Endothelial cell of umbilical vein (primary cell): ENCODE data around the gene ZNF775. TPM values are rescaled to one million over a fixed set of nuclear protein-coding genes. Genes with fewer than 3 reads are reported as not detected.

Experiments
- Bru-seq: library from RNA; stranded (reverse); fragments of 400-500 nt; gene quantifications from one replicate; lab custom pipeline; 2021; lab: Mats Ljungman, UMichigan
- BruChase-seq, 2 experiments: library from RNA; stranded (reverse); fragments of 400-500 nt; gene quantifications; one replicate each; lab custom pipeline; 2021; lab: Mats Ljungman, UMichigan
- BruUV-seq: library from RNA; stranded (reverse); fragments of 400-500 nt; replicated peaks from 2 replicates; lab custom pipeline; 2021; lab: Mats Ljungman, UMichigan
- CTCF ChIA-PET: fragments of 300-600, 350-600 bp; sonication (Branson Sonifier 250); formaldehyde crosslinking; loops from one replicate; lab custom pipeline; 2021; ENCODE audit warnings: antibody characterized with exemption, inconsistent platforms; lab: Charles Lee
- POLR2A ChIA-PET: fragments of 300-600, 350-600 bp; sonication (Branson Sonifier 250); formaldehyde crosslinking; loops from one replicate; lab custom pipeline; 2021; ENCODE audit warnings: antibody characterized with exemption, inconsistent platforms; lab: Charles Lee
- DNase-seq: peaks from one replicate; pipeline ENCODE4 v3.0.0-alpha.2; 2011; ENCODE audit warnings: low read depth, low spot score
- FAIRE-seq: peaks from 2 replicates; lab custom pipeline; 2011; peaks lifted over from hg19 to GRCh38; lab: Jason Lieb, UNC
- H2AFZ ChIP-seq: 2 replicates; pipeline ENCODE4 v1.6.0; 2012; ENCODE audit warnings: low read depth, low read length, control low read depth, inconsistent platforms
- H3K27ac ChIP-seq: 2 replicates; pipeline ENCODE4 v1.5.1; 2011; ENCODE audit warnings: low read depth, mild to moderate bottlenecking, control low read depth, low read length, moderate library complexity; ENCODE audit not compliant: insufficient read depth
- H3K27me3 ChIP-seq, 2 experiments: 2 replicates each; pipeline versions ENCODE4 v1.6.0 to v1.6.1; 2011; ENCODE audit warnings: low read length in 2 of 2, mixed read lengths in 1 of 2; ENCODE audit not compliant: control insufficient read depth in 2 of 2, insufficient read depth in 2 of 2
- H3K36me3 ChIP-seq, 2 experiments: 2 replicates in 1 of 2; 3 replicates in 1 of 2; pipeline ENCODE4 v1.5.1; 2011; ENCODE audit warnings: low read length in 2 of 2, mild to moderate bottlenecking in 1 of 2, moderate library complexity in 1 of 2; ENCODE audit not compliant: control insufficient read depth in 2 of 2, insufficient read depth in 2 of 2; ENCODE audit errors: extremely low read depth in 1 of 2
- H3K4me1 ChIP-seq: 3 replicates; pipeline ENCODE4 v1.5.1; 2011; ENCODE audit warnings: mild to moderate bottlenecking, low read length; ENCODE audit not compliant: control insufficient read depth, insufficient read depth; ENCODE audit errors: extremely low read depth
- H3K4me2 ChIP-seq: 2 replicates; pipeline ENCODE4 v1.6.1; 2011; ENCODE audit warnings: low read length, control low read depth, mixed read lengths; ENCODE audit not compliant: insufficient read depth
- H3K4me3 ChIP-seq, 3 experiments: fragments of 200-600 bp in 1 of 3; sonication (generic), shearing (Covaris generic) in 1 of 3; replicated peaks in 1 of 3; 2 replicates each; pipeline ENCODE4 v1.5.1; 2011 to 2016; ENCODE audit warnings: control low read depth in 3 of 3, low read length in 3 of 3, mild to moderate bottlenecking in 2 of 3, inconsistent platforms in 1 of 3, low read depth in 1 of 3, moderate library complexity in 1 of 3; ENCODE audit not compliant: insufficient read depth in 1 of 3
- H3K79me2 ChIP-seq: 2 replicates; pipeline ENCODE4 v1.6.0; 2012; ENCODE audit warnings: low read length, inconsistent platforms; ENCODE audit not compliant: control insufficient read depth, insufficient read depth
- H3K9ac ChIP-seq: replicated peaks from 2 replicates; pipeline ENCODE3; 2011; ENCODE audit warnings: low read length, control low read depth; ENCODE audit not compliant: insufficient read depth; ENCODE audit errors: extremely low read depth
- H3K9me1 ChIP-seq: replicated peaks from 3 replicates; pipeline ENCODE4 v1.6.0; 2011; ENCODE audit warnings: mild to moderate bottlenecking, low read length; ENCODE audit not compliant: control insufficient read depth, insufficient read depth; ENCODE audit errors: extremely low read depth
- H3K9me3 ChIP-seq: replicated peaks from 2 replicates; pipeline ENCODE4 v1.5.1; 2012; ENCODE audit warnings: low read length, inconsistent platforms; ENCODE audit not compliant: control insufficient read depth, insufficient read depth
- H4K20me1 ChIP-seq: replicated peaks from 2 replicates; pipeline ENCODE3; 2011; ENCODE audit warnings: mild to moderate bottlenecking, low read length; ENCODE audit not compliant: control insufficient read depth, insufficient read depth; ENCODE audit errors: extremely low read depth
- POLR2A ChIP-seq: IDR thresholded peaks from 2 replicates; pipeline ENCODE4 v1.6.1; 2012; ENCODE audit warnings: low read depth, mild to moderate bottlenecking, control low read depth, low read length
- POLR2AphosphoS5 ChIP-seq: IDR thresholded peaks from 2 replicates; pipeline ENCODE4 v1.6.1; 2012; ENCODE audit warnings: low read depth, mild to moderate bottlenecking, control low read depth, low read length, moderate library complexity; ENCODE audit not compliant: insufficient read depth
- dilution Hi-C: fragments of 300-500 bp; cut with MboI; formaldehyde crosslinking; loops from one replicate; pipeline ENCODE4 v1.15.0; 2019; ENCODE audit warnings: low sequenced_read_pairs; ENCODE audit not compliant: extremely low pct_ligation_motif_present
- intact Hi-C: fragments of 100-400 bp; cut with micrococcal nuclease; formaldehyde crosslinking; loops from one replicate; pipeline ENCODE4 v1.10.0; 2022
- long read RNA-seq: library from polyadenylated mRNA; stranded (forward); transcript quantifications from one replicate; pipeline ENCODE4 v2.0.0, GENCODE V29; 2021
- polyA minus RNA-seq, 3 experiments: library from RNA; depleted of rRNA, polyadenylated mRNA; stranded (reverse); fragments of >200 nt; gene quantifications; 1 replicate in 1 of 3; 2 replicates in 2 of 3; pipeline ENCODE4 v1.2.3, GENCODE V29; 2011
- polyA plus RNA-seq, 4 experiments: library from polyadenylated mRNA; depleted of rRNA in 3 of 4; stranded (reverse) in 3 of 4; unstranded in 1 of 4; fragments of >200 nt; gene quantifications; 2 replicates each; pipeline versions ENCODE4 v1.2.1 to v1.2.3, GENCODE V29; 2011 to 2012; ENCODE audit warnings: missing spikeins in 1 of 4
- total RNA-seq: library from RNA; stranded (reverse); gene quantifications from 2 replicates; pipeline ENCODE4 v1.2.3, GENCODE V29; 2021
- TF ChIP-seq, protein P1 (sequence below): IDR thresholded peaks from 2 replicates; pipeline ENCODE4 v1.6.1; 2011; ENCODE audit not compliant: insufficient read depth, insufficient read length

The ZNF775 gene
- 8.3 and 9.7 TPM in 2 replicates for total RNA-seq
- polyA plus RNA-seq: 5.8 and 7.4 TPM in 2 replicates
- polyA plus RNA-seq (2011; cell fraction: cytosol; rRNA removed): 2.6 and 4.3 TPM in 2 replicates
- 2.7 and 3.0 TPM in 2 replicates for polyA plus RNA-seq (2011; cell fraction: nucleus; rRNA removed)
- 3.6 and 5.0 TPM in 2 replicates for polyA plus RNA-seq (2012)
- 2.3 and 3.7 TPM in 2 replicates for polyA minus RNA-seq
- polyA minus RNA-seq (2011; cell fraction: cytosol; rRNA and poly(A)+ RNA removed): 1.0 TPM
- 0.58 and 2.4 TPM in 2 replicates for polyA minus RNA-seq (2011; cell fraction: nucleus; rRNA and poly(A)+ RNA removed)
- percentile 37 among the genes with signal in this experiment for Bru-seq, nascent RNA
- percentile 59 among the genes with signal in this experiment for BruChase-seq, experiment 1, labeled RNA remaining after a 6-hour chase
- BruChase-seq, experiment 2, labeled RNA remaining after a 2-hour chase: percentile 59 among the genes with signal in this experiment
- long read RNA-seq, transcript ZNF775-201 (3 exons, 2,257 nt): major isoform, 19 of 30 reads
- long read RNA-seq, partial matches to known transcripts: 0 of 30 reads
- long read RNA-seq, other reads (novel, unspliced or antisense): 11 of 30 reads

DNA sequence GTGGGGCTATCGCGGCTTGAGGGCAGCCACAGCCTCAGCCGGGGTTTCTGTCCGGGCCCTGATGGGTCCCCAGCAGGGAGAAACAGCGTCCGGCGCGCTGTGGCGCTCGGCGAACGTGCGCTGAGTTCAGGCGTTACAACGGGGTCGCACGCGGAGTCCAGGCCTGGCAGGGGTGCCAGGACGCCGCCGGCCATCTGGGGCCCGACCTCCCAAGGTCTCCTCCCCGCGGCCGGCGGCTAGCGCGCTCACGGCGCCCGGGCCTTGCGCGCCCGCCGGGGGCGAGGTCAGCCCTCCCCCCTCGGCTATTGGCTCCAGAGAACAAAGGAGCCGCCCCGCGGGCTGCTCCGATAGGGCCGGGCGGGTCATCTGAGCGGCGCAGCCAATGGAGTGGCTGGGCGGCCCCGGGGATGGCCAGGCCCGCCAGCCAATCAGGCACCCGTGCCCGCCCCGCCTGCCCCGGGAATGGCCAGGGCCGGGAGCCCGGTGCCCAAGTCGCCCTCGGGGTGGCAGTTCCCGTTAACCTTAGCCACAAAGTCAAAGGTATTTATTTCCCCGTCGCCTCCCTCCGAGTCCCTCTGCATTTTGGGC, at the start of gene ZNF775:
Gene ZNF775 (plus strand): TSS at position 478 of the 588 bp plus-strand sequence. CDS start 9,141 bp downstream, outside the sequence.
- Histone ChIP-seq H3K4me3 (peak within 1 kb of the TSS; percentile 81 to 85 (median 81)), H4K20me1 (no peaks in the 10 kb centered on the region), H3K9me3 (no peaks in the 10 kb centered on the region), H2AFZ (peak within 1 kb of the TSS; percentile 76), H3K9ac (peak within 1 kb of the TSS; percentile 81), H3K27ac (peak within 1 kb of the TSS; percentile 87), H3K36me3 (peaks cover 4 to 6% of the 10 kb centered on the region in 2 experiments), H3K4me1 (peaks cover 29% of the 10 kb centered on the region), H3K4me2 (peak within 1 kb of the TSS; percentile 72), H3K27me3 (no peaks in the 10 kb centered on the region), H3K9me1 (no peaks in the 10 kb centered on the region), H3K79me2 (peaks cover 37% of the 10 kb centered on the region)
- TF ChIP-seq POLR2A (peak; percentile 97), POLR2AphosphoS5 (peak; percentile 88)
- TF ChIP-seq, protein P1, sequence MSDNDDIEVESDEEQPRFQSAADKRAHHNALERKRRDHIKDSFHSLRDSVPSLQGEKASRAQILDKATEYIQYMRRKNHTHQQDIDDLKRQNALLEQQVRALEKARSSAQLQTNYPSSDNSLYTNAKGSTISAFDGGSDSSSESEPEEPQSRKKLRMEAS: no peak
- peak; percentile 94 for FAIRE-seq
- BruUV-seq: no TSS peak
- POLR2A ChIA-PET: interaction anchor here (1.4 to 1.9 kb wide), 2 partner anchors 10 to 26 kb away, joined by 4 to 13 read pairs; partner anchors contain the start of gene REPIN1
- intact Hi-C loops (loop anchor here (1.0 to 10.0 kb wide), 7 partner anchors 10 to 208 kb away; partner anchors contain the start of gene GIMAP4), dilution Hi-C loops (no loop called here)
- peak; percentile 93 for DNase-seq
- CTCF ChIA-PET: interaction anchor here (0.9 to 1.9 kb wide), 6 partner anchors 10 to 39 kb away, joined by 3 to 16 read pairs (median 5); partner anchors contain the start of gene REPIN1
